Activated gamma-delta T cell treated with anti-CD3 and anti-CD28 coated beads, Interleukin-2, amount 50 U/mL, for 16 hours (primary cell): ENCODE data around the gene CCL14.

Experiments
- DNase-seq: peaks from one replicate; pipeline ENCODE4 v3.0.0-alpha.2; 2020; ENCODE audit warnings: low read depth

Gene CCL14

GRCh38 chr17:35988164-35988563 lies 1.6 kb upstream of the CCL14 start:
- no peak for DNase-seq

- DNase-seq, result no peak
Measured at GRCh38 chr17:35984140-35984539, 2.4 kb downstream of the CCL14 start.

- no peak for DNase-seq
Measured at GRCh38 chr17:35982409-35983191, 3.9 kb downstream of the CCL14 start.

GRCh38 chr17:35981908-35982330 lies 4.6 kb downstream of the CCL14 start:
- no peak for DNase-seq

DNA sequence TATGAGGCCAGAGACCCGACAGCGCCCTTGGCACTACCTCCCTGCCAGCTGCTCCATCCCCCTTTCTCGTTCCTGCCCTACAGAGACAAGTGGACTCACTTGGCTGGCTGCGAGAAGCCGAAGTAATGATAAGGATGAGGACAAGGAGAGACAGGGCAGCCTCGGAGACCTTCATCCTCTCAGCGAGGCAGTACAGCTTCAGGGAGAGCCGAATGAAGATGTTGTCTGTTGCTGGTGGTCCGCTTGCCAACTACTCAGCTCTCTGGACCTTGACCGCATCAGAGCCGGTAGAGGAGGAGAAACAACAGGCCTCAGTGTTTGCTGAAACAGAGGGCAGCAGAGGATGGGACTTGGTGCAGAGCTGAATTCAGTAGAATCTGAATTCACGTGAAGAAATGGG lies 5.3 kb downstream of the CCL14 start, which contains the start of gene CCL16:
TSS of gene CCL16 (minus strand) at position 252 of the 400 bp plus-strand sequence. CDS start at position 175, 77 bp downstream.
- no peak for DNase-seq

DNA sequence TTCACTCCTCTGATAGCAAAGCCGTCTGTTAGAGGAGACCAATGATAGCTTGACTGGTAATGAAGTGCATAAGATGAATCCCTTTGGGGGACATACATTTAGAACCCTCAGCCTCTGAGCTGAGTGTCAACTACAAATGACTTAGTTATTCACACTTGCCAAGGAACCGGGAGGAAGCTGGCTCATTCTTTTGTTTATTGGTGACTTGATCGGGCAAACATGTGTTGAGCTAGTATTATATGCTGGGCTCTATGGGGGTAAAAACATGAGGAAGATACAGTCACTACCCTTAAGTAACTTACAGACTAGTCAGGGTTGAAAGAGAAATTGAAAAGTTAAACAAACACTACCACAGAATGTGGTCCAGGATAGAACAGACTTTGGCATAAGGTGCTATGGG lies 8.2 kb downstream of the CCL14 start:
- DNase-seq, result no peak

DNA sequence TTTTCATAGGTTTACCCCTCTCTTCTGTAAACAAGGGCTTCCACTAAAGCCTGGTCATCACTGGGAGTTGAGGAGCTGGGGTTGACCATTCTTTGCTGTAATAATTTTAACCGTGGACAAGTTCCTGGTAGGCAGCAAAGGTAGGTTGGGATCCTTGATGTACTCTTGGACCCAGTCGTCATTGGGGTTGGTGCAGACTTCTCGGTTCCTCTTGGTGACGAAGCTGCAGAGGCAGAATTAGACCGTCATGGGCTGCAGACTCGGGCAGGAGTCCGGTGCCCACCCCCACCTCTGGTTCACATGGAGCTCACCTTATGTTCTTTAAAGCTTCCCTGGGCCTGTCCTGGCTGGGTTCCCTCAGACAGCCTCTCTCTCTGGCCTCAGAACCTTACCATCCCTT lies 9.0 kb downstream of the CCL14 start:
- DNase-seq, result no peak

- DNase-seq, result no peak
Measured at GRCh38 chr17:35973333-35974260, 12.9 kb downstream of the CCL14 start.

DNA sequence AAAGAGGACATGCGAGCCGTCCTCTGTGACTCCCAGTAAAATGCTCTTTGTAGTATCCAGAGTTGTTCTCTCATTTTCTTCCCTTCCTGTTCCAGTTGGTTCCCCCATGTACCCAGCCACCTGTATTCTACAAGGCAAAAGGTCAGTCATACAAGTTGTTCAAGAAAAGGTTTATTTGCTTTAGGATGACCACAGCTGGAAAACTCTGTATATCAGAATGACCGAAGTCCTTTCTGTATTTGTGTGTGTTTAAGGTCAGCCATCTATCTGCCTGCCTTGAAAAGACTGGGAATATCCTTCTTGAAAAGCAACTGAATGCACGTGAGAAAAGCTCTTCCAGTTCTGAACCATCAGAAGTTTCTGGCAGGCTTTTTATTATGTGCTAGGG lies 13.6 kb downstream of the CCL14 start:
- DNase-seq, result no peak

GRCh38 chr17:35972535-35972934 lies 14.0 kb downstream of the CCL14 start:
- no peak for DNase-seq

GRCh38 chr17:35972066-35972465 lies 14.5 kb downstream of the CCL14 start:
- no peak for DNase-seq

- peak; percentile 75 for DNase-seq
Measured at GRCh38 chr17:35969558-35970380, 16.8 kb downstream of the CCL14 start.

GRCh38 chr17:35968520-35969054 lies 17.9 kb downstream of the CCL14 start:
- DNase-seq, result no peak

DNA sequence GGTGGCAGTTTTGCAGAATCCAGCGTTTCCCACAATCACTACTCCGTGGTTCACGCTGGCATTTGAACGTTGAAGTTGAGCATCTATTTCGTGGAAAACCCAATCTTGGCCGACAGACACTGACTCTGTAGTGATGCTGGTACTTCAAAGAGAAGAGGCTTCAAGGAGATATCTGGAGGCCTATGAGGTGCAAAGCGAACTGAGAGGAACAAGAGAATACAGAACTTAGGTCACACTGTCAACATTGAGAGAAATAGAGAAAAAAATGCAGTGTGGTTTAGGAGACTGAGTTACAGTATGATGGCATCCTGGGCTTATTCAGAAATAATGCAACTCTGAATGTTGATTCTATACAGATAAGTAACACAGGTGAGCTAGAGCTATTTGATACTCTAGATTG lies 21.3 kb downstream of the CCL14 start:
- no peak for DNase-seq

DNA sequence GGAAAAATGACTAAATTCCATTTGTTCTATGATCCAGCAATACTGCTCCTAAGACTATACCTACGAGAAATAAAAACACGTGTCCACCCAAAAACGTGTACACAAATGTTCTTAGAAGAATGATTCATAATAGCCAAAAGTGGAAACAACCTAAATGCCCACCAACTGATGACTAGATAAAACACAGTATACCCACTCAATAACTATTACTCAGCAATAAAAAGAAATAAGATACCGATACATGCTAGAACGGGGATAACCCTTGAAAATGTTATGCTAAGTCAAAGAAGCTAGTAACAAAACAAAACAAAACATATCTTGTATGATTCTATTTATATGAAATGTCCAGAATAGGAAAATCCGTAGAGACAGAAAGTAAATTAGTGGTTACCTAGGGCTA lies 22.9 kb downstream of the CCL14 start:
- DNase-seq, result no peak

GRCh38 chr17:35953720-35954119 lies 32.8 kb downstream of the CCL14 start:
- DNase-seq, result no peak

DNA sequence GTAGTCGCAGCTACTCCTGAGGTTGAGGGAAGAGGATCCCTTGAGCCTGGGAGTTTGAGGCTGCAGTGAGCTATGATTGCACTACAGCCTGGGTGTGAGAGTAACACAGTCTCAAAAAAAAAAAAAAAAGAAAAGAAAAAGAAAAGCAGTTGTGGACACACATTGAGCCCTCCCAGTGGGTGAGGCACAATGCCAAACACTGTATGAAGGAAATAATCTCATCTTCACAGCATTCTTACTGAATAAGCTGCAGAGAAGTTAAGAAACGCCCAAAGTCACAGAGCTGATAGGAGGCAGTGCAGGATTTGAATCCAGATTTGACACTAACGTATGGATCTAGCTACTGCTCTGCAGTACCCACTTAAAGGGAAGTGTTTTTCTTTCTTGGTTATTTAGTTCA lies 37.1 kb downstream of the CCL14 start:
- DNase-seq, result no peak

DNA sequence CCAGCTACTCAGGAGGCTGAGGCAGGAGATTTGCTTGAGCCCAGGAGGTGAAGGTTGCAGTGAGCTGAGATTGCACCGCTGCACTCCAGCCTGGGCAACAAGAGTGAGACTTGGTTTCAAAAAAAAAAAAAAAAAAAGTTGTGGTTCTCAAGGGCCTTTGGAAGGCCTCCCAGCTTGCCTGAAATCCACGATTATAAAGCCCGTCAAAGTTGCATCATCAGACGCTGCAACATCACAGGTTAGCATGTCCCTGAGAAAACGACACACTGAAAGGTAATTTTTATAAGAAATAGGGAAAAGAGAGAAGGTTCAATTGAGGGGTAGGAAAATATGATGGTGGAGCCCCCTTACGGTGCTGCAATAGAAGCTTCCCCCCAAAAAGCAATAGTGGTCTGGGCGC lies 38.4 kb downstream of the CCL14 start:
- no peak for DNase-seq

DNA sequence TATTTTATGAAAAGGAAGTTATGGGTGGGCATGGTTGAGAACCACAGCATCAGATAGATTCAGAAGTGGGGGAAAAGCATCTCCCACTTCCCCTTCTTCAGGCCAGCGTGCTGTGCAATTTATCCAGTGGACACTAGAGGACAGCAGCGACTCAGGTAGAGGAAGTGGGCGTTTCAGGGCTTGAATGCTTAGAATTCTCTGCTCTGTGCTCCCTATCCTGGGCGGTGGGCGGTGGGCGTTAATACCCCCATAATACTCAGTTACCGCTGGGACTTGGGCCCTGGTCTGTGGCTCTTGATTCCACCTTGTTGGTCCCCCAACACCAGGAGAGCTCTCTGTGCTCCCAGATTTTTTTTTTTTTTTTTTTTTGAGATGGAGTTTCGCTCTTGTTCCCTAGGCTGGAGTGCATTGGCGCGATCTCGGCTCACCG lies 39.4 kb downstream of the CCL14 start:
- DNase-seq, result peak; percentile 40

- DNase-seq, result no peak
Measured at GRCh38 chr17:35944151-35944550, 42.4 kb downstream of the CCL14 start.

DNA sequence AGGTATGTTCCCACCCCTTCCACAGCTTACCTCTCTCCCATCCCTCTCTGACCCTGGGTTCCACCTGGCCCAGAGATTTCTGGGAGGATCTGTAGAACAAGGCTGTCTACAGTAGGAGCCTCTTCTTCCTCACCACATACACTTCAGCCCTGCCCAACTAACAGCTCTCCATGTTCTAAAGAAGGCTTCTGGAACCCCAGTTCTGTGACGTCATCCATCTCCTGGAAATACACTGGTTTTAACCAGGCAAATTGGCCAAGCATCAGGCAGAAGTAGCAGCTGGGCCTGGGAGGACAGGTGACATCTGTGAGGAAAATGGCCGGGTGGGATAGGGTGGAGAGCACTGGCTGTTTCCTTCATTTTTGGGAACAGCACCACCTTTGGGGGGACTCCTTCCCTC lies 43.0 kb downstream of the CCL14 start, which contains the start of gene LYZL6:
TSS of gene LYZL6 (minus strand) at position 177 of the 400 bp plus-strand sequence. CDS start 4,357 bp downstream, outside the sequence.
- no peak for DNase-seq
